ENCODE measurements around the gene NEBL. TPM values are rescaled to one million over a fixed set of nuclear protein-coding genes. Genes with fewer than 3 reads are reported as not detected.

NEBL gene
- total RNA-seq, 1 donor from 2014 or later, result 77.6 TPM

DNA sequence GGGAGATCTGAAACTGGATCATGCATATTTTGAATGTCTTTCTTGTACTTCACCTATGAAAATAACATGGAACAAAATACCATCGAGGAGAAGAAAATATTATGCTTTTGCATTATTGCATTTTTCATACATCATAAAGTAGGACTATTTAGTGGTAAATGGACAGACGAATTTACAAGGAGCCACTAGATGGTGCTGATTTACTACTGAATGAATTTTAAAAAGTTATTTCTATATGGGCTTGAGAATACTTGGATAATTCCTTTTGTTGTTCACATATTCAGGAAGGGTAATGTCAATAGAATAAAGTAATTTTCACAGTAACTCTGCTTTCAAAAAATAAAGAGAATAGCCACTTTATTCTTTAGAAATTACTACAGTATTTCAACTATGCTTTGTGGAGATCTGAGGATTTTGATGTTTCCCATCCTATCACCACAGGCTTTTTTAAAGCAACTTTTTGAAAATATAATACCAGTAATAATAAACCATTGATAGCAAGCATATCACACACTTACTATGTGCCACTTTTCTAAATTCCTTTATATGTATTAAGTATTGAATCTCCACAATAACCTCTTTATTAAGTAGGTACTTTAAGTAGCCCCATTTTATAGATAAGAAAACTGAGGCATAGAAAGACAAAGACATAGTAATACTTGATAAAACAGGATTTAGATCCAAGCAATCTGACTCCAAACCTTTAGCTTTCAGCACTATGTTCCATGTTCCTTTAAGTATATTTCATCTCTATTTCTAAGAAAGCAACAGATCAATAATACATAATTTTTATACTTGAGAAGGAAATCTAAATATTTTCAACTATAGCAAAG, 38.6 kb downstream of the NEBL start:
- no peaks in the 10 kb centered on the region for H3K27me3 Mint-ChIP-seq (ENCODE audit: insufficient read depth, low read depth)
- Histone ChIP-seq H3K27me3 (no peaks in the 10 kb centered on the region), H3K9ac (no peak overlapping the region), H3K4me3 (no peak overlapping the region), H2AFZ (replicated peaks) (no peak overlapping the region), H3K36me3 (no peaks in the 10 kb centered on the region), H3K9me3 (ENCODE audit: low read depth) (no peaks in the 10 kb centered on the region), H3K79me2 (ENCODE audit: low read depth) (no peaks in the 10 kb centered on the region), H3K4me2 (no peak overlapping the region), H3K4me1 (no peaks in the 10 kb centered on the region), H3K27ac (no peak overlapping the region), H4K20me1 (ENCODE audit: low read depth) (no peaks in the 10 kb centered on the region), H3F3A (ENCODE audit: low read depth) (peaks cover 2% of the 10 kb centered on the region)
- no peaks in the 10 kb centered on the region for H3K9me3 Mint-ChIP-seq
- H3K4me1 Mint-ChIP-seq, result peaks cover 8% of the 10 kb centered on the region
- peak overlapping the region; percentile 1 for H3K27ac Mint-ChIP-seq
- no peak for DNase-seq (ENCODE audit: low spot score)
- peaks cover 10% of the 10 kb centered on the region for H3K36me3 Mint-ChIP-seq
- no peak for TF ChIP-seq EZH2phosphoT487 (IDR thresholded peaks at IDR 0.05)
- TF ChIP-seq EZH2 (IDR thresholded peaks at IDR 0.05), result no peak
- TF ChIP-seq, protein P1, sequence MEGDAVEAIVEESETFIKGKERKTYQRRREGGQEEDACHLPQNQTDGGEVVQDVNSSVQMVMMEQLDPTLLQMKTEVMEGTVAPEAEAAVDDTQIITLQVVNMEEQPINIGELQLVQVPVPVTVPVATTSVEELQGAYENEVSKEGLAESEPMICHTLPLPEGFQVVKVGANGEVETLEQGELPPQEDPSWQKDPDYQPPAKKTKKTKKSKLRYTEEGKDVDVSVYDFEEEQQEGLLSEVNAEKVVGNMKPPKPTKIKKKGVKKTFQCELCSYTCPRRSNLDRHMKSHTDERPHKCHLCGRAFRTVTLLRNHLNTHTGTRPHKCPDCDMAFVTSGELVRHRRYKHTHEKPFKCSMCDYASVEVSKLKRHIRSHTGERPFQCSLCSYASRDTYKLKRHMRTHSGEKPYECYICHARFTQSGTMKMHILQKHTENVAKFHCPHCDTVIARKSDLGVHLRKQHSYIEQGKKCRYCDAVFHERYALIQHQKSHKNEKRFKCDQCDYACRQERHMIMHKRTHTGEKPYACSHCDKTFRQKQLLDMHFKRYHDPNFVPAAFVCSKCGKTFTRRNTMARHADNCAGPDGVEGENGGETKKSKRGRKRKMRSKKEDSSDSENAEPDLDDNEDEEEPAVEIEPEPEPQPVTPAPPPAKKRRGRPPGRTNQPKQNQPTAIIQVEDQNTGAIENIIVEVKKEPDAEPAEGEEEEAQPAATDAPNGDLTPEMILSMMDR (IDR thresholded peaks at IDR 0.05), result peak; percentile 72
- H3K4me3 Mint-ChIP-seq, result no peak overlapping the region

DNA sequence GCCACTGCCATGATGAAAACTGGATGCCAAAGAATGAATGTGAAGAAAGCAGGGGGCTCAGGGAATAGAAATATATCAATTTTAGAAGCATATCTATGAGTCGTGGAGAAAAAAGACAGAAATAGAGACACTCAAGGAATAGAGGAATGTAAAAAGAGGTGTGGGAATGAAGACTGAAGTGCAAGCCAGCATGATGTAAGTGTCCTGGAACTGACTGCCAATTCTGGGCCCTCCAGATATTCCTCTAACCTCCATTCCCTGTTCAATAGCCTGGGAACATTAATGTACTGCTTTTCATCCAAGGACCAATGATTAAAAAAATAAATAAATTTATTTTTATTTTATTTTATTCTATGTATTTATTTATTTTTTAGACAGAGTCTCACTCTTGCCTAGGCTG, 40.6 kb downstream of the NEBL start:
- H3K9ac ChIP-seq, result no peak overlapping the region
- TF ChIP-seq, protein P1 (IDR thresholded peaks at IDR 0.05), result no peak
- TF ChIP-seq EZH2 (IDR thresholded peaks at IDR 0.05), result no peak
- no peak for TF ChIP-seq EZH2phosphoT487 (IDR thresholded peaks at IDR 0.05)
- no peak overlapping the region for H2AFZ ChIP-seq (replicated peaks)
- Mint-ChIP-seq H3K36me3 (peaks cover 15% of the 10 kb centered on the region), H3K27me3 (ENCODE audit: insufficient read depth, low read depth) (no peaks in the 10 kb centered on the region), H3K27ac (no peak overlapping the region), H3K4me1 (peaks cover 6% of the 10 kb centered on the region), H3K4me3 (no peak overlapping the region), H3K9me3 (no peaks in the 10 kb centered on the region)
- H3K4me1 ChIP-seq, result no peaks in the 10 kb centered on the region
- peaks cover 2% of the 10 kb centered on the region for H3F3A ChIP-seq (ENCODE audit: low read depth)
- H3K4me2 ChIP-seq, result no peak overlapping the region
- no peaks in the 10 kb centered on the region for H3K9me3 ChIP-seq (ENCODE audit: low read depth)
- no peak overlapping the region for H3K27ac ChIP-seq
- no peaks in the 10 kb centered on the region for H3K27me3 ChIP-seq
- H3K36me3 ChIP-seq, result no peaks in the 10 kb centered on the region
- H3K79me2 ChIP-seq (ENCODE audit: low read depth), result no peaks in the 10 kb centered on the region
- no peak for DNase-seq (ENCODE audit: low spot score)
- no peaks in the 10 kb centered on the region for H4K20me1 ChIP-seq (ENCODE audit: low read depth)
- H3K4me3 ChIP-seq, result no peak overlapping the region

DNA sequence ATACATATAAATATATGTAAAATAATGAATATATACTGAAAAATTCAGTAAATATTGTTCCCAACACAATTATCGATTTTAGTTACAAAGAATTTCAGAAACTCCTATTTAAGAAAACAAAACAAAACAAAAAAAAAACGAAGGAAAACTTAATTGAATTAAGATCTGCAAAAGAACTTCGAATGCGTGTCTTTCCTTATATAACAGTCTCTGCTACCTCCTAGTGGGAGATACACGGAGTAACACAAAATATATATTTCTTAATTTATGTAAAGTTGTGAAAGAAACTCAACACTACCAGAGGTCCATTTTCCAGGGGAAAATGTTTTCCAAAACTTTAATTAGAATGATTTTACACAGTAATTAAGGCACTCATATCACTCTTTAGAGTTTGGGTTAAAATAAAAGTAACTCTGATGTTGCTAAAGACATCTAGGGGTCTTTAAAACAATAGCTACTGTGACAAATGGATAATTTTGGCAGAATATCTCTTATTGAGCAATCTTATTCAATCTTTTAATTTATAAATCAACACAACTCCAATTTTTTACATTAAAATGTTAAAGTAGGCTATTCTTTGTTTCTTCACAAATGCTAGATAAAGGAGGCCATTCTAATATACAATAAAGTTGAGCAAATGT, 41.6 kb downstream of the NEBL start:
- no peaks in the 10 kb centered on the region for H3K27me3 Mint-ChIP-seq (ENCODE audit: insufficient read depth, low read depth)
- H3K36me3 Mint-ChIP-seq, result peaks cover 15% of the 10 kb centered on the region
- H3K4me1 ChIP-seq, result no peaks in the 10 kb centered on the region
- H3K4me1 Mint-ChIP-seq, result peaks cover 6% of the 10 kb centered on the region
- H4K20me1 ChIP-seq (ENCODE audit: low read depth), result no peaks in the 10 kb centered on the region
- no peaks in the 10 kb centered on the region for H3K9me3 ChIP-seq (ENCODE audit: low read depth)
- no peak overlapping the region for H3K4me3 Mint-ChIP-seq
- H3K27me3 ChIP-seq, result no peaks in the 10 kb centered on the region
- no peak for TF ChIP-seq EZH2phosphoT487 (IDR thresholded peaks at IDR 0.05)
- TF ChIP-seq, protein P1 (IDR thresholded peaks at IDR 0.05), result peak; percentile 53
- no peak for TF ChIP-seq EZH2 (IDR thresholded peaks at IDR 0.05)
- peak; percentile 18 for DNase-seq (ENCODE audit: low spot score)
- H3K27ac ChIP-seq, result no peak overlapping the region
- H3K27ac Mint-ChIP-seq, result no peak overlapping the region
- no peak overlapping the region for H3K4me3 ChIP-seq
- no peaks in the 10 kb centered on the region for H3K79me2 ChIP-seq (ENCODE audit: low read depth)
- no peaks in the 10 kb centered on the region for H3K36me3 ChIP-seq
- no peaks in the 10 kb centered on the region for H3K9me3 Mint-ChIP-seq
- H3K4me2 ChIP-seq, result no peak overlapping the region
- H3K9ac ChIP-seq, result no peak overlapping the region
- H3F3A ChIP-seq (ENCODE audit: low read depth), result peaks cover 2% of the 10 kb centered on the region
- H2AFZ ChIP-seq (replicated peaks), result no peak overlapping the region
